Fibroblast of the aortic adventitia (primary cell): ENCODE results near the gene DDX41. TPM values are rescaled to one million over a fixed set of nuclear protein-coding genes. Genes with fewer than 3 reads are reported as not detected.

Experiments
- DNase-seq: peaks from one replicate; pipeline ENCODE4 v3.0.0-alpha.2; 2010; ENCODE audit warnings: low read depth
- H3K4me3 ChIP-seq: 2 replicates; pipeline ENCODE4 v1.5.1; 2011; ENCODE audit warnings: low read depth, mild to moderate bottlenecking, control low read depth, low read length, moderate library complexity
- total RNA-seq: library from RNA; depleted of rRNA; stranded (reverse); fragments of >200 nt; gene quantifications from 2 replicates; pipeline ENCODE4 v1.2.3, GENCODE V29; 2012; ENCODE audit warnings: low replicate concordance
- TF ChIP-seq, protein P1 (sequence below): IDR thresholded peaks from 2 replicates; pipeline ENCODE4 v1.5.1; 2011; ENCODE audit warnings: mild to moderate bottlenecking, low read length, control low read depth, inconsistent platforms; ENCODE audit not compliant: insufficient read depth

DDX41 gene
- total RNA-seq, 1 donor, result 58.5 TPM

DNA sequence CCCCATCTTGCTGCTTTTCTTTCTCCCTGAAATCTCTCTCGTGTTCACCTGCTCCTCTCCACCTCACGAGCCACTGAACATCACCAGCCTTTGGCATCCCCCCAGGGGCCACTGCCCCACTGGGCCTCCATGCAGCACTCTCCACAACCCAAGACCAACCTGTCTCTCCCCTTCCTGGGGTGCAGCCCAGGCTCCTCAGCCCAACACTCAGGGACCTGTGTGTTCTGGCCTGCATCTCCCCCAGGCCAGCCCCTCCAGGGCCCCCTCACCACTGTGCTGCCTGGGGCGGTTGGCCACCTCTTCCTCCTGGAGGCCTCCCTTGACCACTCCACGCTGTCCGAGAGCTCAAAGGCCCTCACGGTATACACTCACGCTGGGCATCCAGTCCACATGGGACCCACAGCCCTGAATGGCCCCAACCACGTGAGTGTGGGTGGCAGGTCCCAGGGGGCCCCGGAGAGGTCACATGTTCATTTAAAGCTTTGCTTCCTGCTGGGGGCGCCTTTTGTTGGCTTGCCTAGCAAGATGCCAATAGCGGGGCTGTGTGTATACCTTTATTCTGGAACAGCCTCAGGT is 6.7 kb downstream of the DDX41 start:
- TF ChIP-seq, protein P1, sequence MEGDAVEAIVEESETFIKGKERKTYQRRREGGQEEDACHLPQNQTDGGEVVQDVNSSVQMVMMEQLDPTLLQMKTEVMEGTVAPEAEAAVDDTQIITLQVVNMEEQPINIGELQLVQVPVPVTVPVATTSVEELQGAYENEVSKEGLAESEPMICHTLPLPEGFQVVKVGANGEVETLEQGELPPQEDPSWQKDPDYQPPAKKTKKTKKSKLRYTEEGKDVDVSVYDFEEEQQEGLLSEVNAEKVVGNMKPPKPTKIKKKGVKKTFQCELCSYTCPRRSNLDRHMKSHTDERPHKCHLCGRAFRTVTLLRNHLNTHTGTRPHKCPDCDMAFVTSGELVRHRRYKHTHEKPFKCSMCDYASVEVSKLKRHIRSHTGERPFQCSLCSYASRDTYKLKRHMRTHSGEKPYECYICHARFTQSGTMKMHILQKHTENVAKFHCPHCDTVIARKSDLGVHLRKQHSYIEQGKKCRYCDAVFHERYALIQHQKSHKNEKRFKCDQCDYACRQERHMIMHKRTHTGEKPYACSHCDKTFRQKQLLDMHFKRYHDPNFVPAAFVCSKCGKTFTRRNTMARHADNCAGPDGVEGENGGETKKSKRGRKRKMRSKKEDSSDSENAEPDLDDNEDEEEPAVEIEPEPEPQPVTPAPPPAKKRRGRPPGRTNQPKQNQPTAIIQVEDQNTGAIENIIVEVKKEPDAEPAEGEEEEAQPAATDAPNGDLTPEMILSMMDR, result no peak
- DNase-seq, result no peak
- no peak overlapping the region for H3K4me3 ChIP-seq

DNA sequence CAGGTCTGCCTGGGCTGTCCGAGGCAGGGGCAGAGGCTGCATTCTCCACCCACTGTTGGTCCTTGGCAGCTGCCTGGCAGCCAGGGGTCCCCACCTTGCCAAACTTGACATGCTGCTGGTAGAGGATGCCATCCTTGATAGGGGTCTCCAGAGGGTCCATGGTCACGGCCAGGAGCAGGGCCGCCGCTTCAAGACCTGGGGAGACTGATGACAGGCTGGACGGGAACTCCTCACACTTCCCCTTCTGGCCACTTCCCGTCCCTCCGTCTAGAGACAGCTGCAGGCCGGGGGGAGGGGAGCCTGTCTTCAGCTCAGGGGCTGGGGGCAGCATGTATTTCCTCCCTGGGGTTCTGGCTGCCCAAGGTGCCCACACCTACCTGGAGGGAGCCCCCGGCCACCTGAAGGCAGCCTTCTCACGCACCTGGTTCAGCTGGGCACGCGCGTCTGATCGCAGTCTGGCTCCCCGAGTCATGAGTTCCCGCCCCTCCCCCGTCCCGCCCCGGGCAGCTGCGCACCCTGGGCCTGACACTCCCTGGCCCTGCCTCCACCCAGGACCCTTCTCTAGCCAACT is 7.3 kb downstream of the DDX41 start, which contains the start of gene DOK3:
TSS of gene DOK3 (minus strand) at position 446 of the 571 bp plus-strand sequence. CDS start at position 160, 286 bp downstream.
- TF ChIP-seq, protein P1, result no peak
- no peak for DNase-seq
- H3K4me3 ChIP-seq, result no peak within 1 kb of the TSS

DNA sequence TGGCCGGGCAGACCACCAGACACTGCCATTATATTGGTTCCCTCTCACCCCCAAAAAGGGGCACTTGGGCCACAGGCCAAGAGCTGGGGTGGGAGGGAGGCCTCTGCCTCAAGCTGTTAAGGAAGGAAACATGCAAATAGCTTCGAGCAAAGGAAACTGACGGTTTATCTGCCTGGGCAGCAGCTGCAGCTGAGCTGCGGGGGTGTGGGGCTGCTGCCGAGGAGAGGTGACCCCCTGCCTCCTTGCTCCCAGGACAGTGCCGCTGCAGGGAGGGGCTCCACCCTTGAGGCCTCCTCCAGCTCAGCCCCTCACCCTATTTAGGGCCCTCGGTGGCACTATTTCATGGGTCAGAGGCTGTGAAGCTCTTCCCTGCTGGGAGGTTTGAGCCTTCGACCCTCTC is 7.9 kb downstream of the DDX41 start:
- DNase-seq, result no peak
- no peak overlapping the region for H3K4me3 ChIP-seq
- TF ChIP-seq, protein P1, result no peak

DNA sequence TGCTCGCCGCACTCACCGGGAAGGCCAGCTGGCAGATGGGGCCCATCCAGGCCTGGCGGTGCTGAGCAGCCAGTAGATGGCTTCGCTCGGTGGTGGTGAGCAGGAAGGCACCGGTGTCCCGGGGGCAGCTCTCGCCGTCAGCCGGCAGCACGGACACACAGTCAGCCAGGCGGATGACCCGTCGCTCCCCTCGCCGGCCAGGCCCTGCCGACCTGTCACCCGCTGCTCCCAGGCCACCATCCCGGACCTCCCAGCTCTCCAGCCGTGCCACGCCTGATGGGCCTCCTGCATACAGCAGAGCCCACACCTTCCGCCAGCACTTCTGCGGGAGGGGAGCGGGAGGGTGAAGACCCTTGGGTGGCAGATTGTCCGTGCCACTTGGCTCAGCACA is 8.5 kb downstream of the DDX41 start:
- no peak overlapping the region for H3K4me3 ChIP-seq
- TF ChIP-seq, protein P1, result no peak
- DNase-seq, result no peak

DNA sequence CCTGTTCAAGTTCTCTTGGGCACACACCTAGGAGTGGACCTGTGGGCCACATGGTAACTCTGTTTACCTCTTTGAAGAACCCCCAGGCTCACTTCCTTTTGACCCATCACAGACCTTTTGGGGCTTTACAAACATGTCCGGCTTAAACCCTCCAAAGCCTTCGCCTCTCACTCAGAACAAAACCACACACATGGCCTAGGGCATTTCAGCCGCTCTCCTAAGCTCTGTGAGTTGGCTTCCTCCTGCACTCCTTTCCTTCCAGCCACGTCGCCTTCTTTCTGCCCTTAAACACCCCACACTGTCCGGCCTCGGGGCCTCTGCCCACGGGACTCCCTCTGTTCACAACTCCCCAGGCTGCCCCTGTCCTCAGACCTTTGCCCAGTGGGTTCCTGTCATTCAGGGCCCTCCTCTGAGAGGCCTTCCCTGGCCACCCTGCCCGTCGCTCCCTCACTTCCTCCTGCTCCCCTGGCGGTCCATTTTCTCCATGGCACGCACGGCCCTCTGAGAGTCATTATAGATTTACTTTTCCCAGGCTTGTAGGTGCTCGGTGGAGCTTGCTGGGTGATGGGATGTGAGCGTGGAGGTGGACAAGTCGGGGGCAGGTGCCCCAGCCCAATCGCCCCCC is 9.1 kb downstream of the DDX41 start:
- TF ChIP-seq, protein P1, result no peak
- DNase-seq, result no peak
- H3K4me3 ChIP-seq, result no peak overlapping the region

DNA sequence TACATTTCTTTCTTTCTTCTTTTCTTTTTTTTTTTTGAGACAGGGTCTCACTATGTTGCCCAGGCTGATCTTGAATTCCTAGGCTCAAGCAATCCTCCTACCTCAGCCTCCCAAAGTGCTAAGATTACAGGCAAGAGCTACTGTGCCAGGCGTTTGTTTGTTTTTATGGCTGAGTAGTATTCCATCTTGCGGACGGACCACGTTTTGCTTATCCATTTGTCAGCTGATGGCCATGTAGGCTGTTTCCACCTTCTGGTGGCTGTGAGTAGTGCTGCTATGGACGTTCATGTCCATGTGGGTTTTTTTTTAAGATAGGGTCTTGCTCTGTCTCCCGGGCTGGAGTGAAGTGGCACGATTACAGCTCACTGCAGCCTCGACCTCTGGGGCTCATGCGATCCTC is 9.6 kb downstream of the DDX41 start:
- no peak for DNase-seq
- TF ChIP-seq, protein P1, result peak; percentile 34

More for the DNA sequence above, 9.6 kb downstream of the DDX41 start:
- no peak overlapping the region for H3K4me3 ChIP-seq
